Endometrial microvascular endothelial cells (primary cell): ENCODE data around the gene ST6GALNAC2. TPM values are rescaled to one million over a fixed set of nuclear protein-coding genes. Genes with fewer than 3 reads are reported as not detected.

Experiments used
- in situ Hi-C: cut with HindIII; loops from 2 replicates; pipeline ENCODE4 v1.10.0; 2017; ENCODE audit warnings: low sequenced_read_pairs, low pct_unique_long_range_greater_than_20kb; ENCODE audit errors: inconsistent ontology term
- total RNA-seq: library from RNA; depleted of rRNA; stranded (reverse); fragments of >200 nt; gene quantifications from one replicate; pipeline ENCODE4 v1.2.3, GENCODE V29; 2015; ENCODE audit errors: inconsistent ontology term

ST6GALNAC2 gene
- total RNA-seq, 1 donor from 2014 or later = not detected

- in situ Hi-C loops = no loop called here
Measured at GRCh38 chr17:76521262-76521661, 64.4 kb downstream of the ST6GALNAC2 start.

- in situ Hi-C loops = no loop called here
Measured at GRCh38 chr17:76519048-76519966, 66.4 kb downstream of the ST6GALNAC2 start.

- in situ Hi-C loops = no loop called here
Measured at GRCh38 chr17:76517638-76518038, 68.0 kb downstream of the ST6GALNAC2 start.

Other genes starting within 250 kb of the ST6GALNAC2 start
- gene PRPSAP1, start 231.9 kb downstream of the ST6GALNAC2 start, total RNA-seq = 70.8 TPM
- gene SPHK1, start 201.3 kb downstream of the ST6GALNAC2 start, total RNA-seq = 121 TPM
- 31.9 TPM for gene UBE2O, start 132.7 kb downstream of the ST6GALNAC2 start, total RNA-seq
- gene AANAT, start 118.3 kb downstream of the ST6GALNAC2 start, total RNA-seq = not detected
- 42.8 TPM for gene RHBDF2, start 84.4 kb downstream of the ST6GALNAC2 start, total RNA-seq
- 0.37 TPM for gene CYGB, start 48.2 kb downstream of the ST6GALNAC2 start, total RNA-seq
- gene PRCD, start 45.8 kb downstream of the ST6GALNAC2 start, total RNA-seq = not detected
- not detected for gene ST6GALNAC1, start 57.9 kb upstream of the ST6GALNAC2 start, total RNA-seq
- gene MXRA7, start 125.1 kb upstream of the ST6GALNAC2 start, total RNA-seq = 265 TPM
- 31.5 TPM for gene JMJD6, start 140.7 kb upstream of the ST6GALNAC2 start, total RNA-seq
- gene METTL23, start 141.0 kb upstream of the ST6GALNAC2 start, total RNA-seq = 18.9 TPM
- 387 TPM for gene SRSF2, start 151.5 kb upstream of the ST6GALNAC2 start, total RNA-seq
- gene MFSD11, start 152.3 kb upstream of the ST6GALNAC2 start, total RNA-seq = 44.9 TPM